Testis (tissue), 2 donors: ENCODE results near the gene ABCA4.

Source experiments
- POLR2A ChIP-seq: fragments of 450-650 bp; IDR thresholded peaks from one replicate; pipeline ENCODE4 v1.6.1; 2017; ENCODE audit warnings: antibody characterized with exemption, mild to moderate bottlenecking, moderate library complexity
- TF ChIP-seq, protein P1 (sequence below), 3 experiments: fragments of 450-650 bp in 2 of 3; fragments of 200-600 bp in 1 of 3; sonication (generic) in 1 of 3; IDR thresholded peaks; one replicate each; pipeline ENCODE4 v1.5.1; 2016 to 2019; ENCODE audit warnings: antibody characterized with exemption in 3 of 3, mild to moderate bottlenecking in 2 of 3, moderate library complexity in 1 of 3

DNA sequence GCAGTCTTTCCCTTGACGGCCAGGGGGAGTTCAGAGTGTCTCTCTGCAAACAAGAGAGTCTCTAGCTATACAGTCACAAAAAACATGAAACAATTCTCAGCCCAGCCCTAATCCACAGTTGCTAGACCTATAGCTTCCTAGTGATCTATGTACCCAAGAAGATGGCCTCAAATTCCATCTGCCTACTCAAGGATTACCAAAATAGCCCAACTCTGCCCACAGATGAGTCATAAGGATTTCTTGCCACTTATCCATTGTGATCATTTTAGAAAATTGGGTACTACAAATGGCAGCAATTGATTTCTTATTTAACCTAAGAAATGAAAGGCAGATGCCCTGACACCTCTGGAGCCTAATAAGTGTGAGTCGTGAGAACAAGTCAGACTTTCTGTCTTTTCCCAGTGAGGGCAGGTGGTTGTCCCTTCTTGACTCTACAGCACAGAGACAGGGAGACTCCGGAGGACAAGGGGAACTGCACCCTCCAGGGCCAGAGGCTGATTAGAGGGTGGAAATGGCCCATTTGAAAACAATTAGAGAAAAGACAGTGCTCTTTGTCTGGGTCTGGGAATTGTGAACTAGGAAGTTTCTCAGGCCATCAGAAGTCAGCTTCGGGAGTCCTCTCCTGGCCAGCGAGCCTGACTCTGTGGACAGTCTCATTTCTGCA is 65.4 kb downstream of the ABCA4 start:
- TF ChIP-seq, protein P1, sequence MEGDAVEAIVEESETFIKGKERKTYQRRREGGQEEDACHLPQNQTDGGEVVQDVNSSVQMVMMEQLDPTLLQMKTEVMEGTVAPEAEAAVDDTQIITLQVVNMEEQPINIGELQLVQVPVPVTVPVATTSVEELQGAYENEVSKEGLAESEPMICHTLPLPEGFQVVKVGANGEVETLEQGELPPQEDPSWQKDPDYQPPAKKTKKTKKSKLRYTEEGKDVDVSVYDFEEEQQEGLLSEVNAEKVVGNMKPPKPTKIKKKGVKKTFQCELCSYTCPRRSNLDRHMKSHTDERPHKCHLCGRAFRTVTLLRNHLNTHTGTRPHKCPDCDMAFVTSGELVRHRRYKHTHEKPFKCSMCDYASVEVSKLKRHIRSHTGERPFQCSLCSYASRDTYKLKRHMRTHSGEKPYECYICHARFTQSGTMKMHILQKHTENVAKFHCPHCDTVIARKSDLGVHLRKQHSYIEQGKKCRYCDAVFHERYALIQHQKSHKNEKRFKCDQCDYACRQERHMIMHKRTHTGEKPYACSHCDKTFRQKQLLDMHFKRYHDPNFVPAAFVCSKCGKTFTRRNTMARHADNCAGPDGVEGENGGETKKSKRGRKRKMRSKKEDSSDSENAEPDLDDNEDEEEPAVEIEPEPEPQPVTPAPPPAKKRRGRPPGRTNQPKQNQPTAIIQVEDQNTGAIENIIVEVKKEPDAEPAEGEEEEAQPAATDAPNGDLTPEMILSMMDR (IDR thresholded peaks at IDR 0.05) = no peak
- TF ChIP-seq POLR2A = no peak
